GM18861 (cell line): Measurements from ENCODE around the gene MIEN1.
A peak's percentile ranks its signal among the peaks of the same experiment; 100 is the strongest.
"Not testable (repeated sequence)": the region's sequence is repeated elsewhere in the genome, so short reads cannot be mapped to it uniquely, and the experiment has no call there.

Source experiments
- ATAC-seq: cut with Tn5 transposase; IDR thresholded peaks from one replicate; pipeline ENCODE4 v1.9.1; 2021; ENCODE audit not compliant: unreplicated experiment

Gene MIEN1

DNA sequence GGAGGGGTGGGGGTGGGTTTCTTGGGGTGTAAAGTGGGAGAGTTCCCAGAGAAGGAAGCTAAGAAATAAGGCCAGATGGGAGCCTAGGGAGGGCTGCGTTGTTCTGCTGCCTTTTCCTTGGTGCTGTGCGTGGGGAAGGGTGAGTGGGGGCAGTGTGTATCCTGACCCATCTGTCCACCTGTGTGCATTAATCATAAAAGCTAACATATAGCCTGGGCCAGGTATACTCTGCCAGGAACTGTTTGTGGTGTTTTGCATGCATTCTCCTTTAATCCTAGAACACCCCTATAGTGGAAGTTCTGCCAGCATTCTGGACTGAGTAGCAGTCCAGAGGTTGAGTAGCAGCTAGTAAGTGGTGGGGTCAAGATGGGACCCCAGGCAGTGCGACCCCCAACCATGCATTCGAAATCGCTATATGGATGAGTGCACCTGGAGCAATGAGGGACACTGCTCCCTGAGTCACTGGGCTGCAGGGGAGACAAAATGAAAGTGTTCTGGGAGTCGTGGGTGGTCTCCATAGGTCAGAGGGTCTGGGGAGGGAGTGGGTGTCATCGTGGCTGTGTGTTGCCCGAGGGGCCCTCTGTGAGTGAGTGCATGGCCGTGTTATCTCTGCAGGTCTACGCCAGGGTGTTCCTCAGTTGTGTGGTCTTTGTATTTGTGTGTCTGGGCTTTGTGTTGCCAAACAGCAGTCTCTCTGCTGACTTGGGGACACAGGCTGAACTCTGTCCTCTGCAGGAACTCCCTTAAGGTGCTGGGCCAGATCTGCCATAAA, 29.1 kb downstream of the MIEN1 start:
- no peak for ATAC-seq

DNA sequence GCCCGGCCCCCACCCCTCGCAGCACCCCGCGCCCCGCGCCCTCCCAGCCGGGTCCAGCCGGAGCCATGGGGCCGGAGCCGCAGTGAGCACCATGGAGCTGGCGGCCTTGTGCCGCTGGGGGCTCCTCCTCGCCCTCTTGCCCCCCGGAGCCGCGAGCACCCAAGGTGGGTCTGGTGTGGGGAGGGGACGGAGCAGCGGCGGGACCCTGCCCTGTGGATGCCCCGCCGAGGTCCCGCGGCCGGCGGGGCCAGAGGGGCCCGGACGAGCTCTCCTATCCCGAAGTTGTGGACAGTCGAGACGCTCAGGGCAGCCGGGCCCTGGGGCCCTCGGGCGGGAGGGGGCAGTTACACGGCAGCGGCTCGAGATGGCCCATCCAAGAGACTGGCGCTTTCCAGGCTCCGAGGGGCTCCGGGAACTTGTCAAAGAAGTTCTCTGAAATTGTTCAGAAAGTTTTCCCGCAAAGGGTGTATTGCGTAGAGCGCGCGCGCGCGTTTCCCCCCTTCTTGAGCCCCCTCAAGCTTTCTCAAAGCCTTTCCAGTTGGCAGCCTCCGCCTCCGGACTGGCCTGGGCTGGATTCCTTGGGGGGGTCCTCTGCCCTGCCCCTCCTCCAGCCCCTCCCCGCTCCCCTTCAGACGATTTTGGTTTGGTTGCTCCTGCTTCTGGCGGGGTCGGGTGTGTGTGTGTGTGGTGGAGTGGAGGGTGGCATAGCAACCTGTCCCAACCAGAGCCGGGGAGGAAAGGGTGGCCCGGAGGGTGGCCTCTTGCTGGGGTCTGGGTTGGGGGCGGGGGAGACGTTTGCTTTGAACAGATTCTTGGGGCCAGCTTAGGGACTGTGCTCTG, 30.0 kb downstream of the MIEN1 start:
- no peak for ATAC-seq

- ATAC-seq, result no peak
Measured at GRCh38 chr17:39699818-39700147, 30.5 kb downstream of the MIEN1 start, which contains the start of gene ERBB2. Gene ERBB2, plus strand, starts transcription at chr17:39700064. Its CDS starts 175 bp downstream, at chr17:39700239.

DNA sequence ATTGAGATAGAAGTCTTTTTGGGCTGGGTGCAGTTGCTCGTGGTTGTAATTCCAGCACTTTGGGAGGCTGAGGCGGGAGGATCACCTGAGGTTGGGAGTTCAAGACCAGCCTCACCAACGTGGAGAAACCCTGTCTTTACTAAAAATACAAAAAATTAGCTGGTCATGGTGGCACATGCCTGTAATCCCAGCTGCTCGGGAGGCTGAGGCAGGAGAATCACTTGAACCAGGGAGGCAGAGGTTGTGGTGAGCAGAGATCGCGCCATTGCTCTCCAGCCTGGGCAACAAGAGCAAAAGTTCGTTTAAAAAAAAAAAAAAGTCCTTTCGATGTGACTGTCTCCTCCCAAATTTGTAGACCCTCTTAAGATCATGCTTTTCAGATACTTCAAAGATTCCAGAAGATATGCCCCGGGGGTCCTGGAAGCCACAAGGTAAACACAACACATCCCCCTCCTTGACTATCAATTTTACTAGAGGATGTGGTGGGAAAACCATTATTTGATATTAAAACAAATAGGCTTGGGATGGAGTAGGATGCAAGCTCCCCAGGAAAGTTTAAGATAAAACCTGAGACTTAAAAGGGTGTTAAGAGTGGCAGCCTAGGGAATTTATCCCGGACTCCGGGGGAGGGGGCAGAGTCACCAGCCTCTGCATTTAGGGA, 31.0 kb downstream of the MIEN1 start:
- not testable (repeated sequence) for ATAC-seq

GRCh38 chr17:39697961-39698360, 32.4 kb downstream of the MIEN1 start:
- ATAC-seq, result no peak

DNA sequence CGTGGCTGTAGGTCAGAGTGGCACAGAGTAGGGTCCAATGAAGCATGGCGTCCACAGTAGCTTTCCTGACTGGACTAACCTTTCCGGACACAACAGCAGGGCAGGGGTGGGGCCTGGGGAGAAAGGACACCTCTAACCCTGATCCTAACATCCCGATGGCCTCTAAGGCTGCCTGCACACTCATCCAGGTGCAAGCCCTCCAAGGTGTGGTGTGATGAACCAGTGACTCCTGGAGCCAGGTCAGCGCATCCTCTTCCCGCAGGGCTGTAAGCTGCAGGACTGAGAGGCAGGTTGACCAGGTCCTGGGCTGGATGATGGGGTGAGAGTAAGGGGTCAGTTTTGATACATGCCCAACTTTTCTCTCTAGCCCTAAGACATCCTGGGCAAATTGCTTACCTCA, 33.6 kb downstream of the MIEN1 start:
- ATAC-seq, result no peak

GRCh38 chr17:39695089-39695474, 35.2 kb downstream of the MIEN1 start:
- no peak for ATAC-seq

DNA sequence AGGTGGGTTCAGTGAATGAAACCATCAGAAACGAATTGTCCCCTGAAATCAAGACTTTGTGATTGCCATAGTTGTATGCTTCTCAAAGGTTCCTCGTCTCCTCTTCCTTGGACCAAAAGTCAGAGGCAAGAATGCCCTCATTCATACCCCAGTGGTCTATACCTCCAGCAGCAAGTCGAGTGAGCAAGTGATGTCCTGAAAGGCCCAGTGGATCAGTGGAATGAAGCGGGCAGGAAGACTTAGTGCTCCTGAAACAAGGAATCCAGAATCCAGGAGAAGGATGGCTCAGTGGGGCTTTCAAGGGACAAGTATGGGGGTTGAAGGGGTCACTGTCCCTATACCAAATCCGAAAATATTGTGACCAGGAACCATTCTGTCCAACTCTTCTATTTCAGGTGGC, 35.7 kb downstream of the MIEN1 start:
- no peak for ATAC-seq

DNA sequence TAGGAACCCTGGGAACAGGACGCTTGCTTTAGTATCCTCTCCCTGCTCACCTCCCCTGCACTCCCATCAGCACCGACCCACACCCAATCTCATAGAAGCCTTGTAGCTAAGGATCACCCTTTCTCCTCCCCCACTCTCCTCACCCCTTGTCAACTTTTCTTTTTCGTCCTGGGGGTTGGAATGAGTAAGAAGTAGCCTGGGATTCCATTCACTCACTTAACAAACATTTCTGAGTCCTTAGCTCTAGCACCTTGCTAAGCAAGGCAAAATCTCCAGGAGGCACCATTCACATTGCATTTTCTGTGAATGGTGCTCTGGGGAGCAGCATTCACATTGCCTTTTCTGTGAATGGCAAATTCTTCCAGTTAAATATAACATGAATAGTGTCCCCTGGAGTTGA, 41.4 kb downstream of the MIEN1 start:
- ATAC-seq, result no peak

- ATAC-seq, result no peak
Measured at GRCh38 chr17:39688475-39688835, 41.9 kb downstream of the MIEN1 start.

GRCh38 chr17:39687546-39688474, 42.5 kb downstream of the MIEN1 start, which contains the start of gene PGAP3:
Gene PGAP3, minus strand, starts transcription at chr17:39688057. Its CDS starts 43 bp downstream, at chr17:39688014.
- peak; percentile 85 for ATAC-seq

GRCh38 chr17:39687101-39687545, 43.2 kb downstream of the MIEN1 start:
- ATAC-seq, result no peak

- ATAC-seq, result no peak
Measured at GRCh38 chr17:39684369-39685192, 45.8 kb downstream of the MIEN1 start.

GRCh38 chr17:39683295-39683939, 46.9 kb downstream of the MIEN1 start:
- ATAC-seq, result no peak

DNA sequence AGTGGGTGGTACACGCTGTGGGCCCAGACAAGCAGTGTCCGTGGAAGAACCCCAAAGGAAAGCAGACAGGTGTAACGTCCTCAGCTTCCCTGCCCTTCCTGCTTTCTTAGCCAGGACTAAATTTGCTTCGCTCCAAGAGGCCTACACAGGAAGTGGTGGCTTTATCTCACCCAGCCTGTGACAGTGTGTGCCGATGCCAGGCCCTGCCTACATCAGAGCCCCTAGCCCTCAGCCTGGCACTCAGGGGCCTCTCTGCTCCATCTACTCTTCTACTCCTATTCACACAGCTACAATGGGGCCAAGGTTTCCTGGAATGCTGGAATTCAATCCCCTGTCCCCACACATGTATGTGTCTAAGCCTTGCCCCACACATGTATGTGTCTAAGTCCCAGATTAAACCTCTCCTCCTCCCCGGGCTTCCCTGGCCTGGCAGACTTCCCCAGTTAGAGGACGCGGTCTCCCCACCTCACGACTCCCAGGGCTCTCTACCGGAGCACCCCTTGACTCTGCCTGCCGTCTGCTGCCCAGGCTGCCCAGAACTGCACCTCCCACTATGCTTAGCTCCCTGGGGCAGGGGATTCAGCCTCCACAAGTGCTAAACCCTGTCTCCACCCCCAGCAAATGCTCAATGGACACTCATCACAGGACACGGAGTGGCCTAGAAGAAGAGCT, 50.7 kb downstream of the MIEN1 start:
- no peak for ATAC-seq
